GM19240 (cell line): ENCODE measurements around the gene RTN3.
"Not testable (repeated sequence)": the region's sequence is repeated elsewhere in the genome, so short reads cannot be mapped to it uniquely, and the experiment has no call there.

Experiments used
- DNase-seq: peaks from one replicate; pipeline ENCODE4 v3.0.0; 2011; ENCODE audit warnings: low spot score; ENCODE audit not compliant: insufficient read length

Gene RTN3

GRCh38 chr11:63680834-63681320 lies 423 bp upstream of the RTN3 start:
- no peak for DNase-seq

DNA sequence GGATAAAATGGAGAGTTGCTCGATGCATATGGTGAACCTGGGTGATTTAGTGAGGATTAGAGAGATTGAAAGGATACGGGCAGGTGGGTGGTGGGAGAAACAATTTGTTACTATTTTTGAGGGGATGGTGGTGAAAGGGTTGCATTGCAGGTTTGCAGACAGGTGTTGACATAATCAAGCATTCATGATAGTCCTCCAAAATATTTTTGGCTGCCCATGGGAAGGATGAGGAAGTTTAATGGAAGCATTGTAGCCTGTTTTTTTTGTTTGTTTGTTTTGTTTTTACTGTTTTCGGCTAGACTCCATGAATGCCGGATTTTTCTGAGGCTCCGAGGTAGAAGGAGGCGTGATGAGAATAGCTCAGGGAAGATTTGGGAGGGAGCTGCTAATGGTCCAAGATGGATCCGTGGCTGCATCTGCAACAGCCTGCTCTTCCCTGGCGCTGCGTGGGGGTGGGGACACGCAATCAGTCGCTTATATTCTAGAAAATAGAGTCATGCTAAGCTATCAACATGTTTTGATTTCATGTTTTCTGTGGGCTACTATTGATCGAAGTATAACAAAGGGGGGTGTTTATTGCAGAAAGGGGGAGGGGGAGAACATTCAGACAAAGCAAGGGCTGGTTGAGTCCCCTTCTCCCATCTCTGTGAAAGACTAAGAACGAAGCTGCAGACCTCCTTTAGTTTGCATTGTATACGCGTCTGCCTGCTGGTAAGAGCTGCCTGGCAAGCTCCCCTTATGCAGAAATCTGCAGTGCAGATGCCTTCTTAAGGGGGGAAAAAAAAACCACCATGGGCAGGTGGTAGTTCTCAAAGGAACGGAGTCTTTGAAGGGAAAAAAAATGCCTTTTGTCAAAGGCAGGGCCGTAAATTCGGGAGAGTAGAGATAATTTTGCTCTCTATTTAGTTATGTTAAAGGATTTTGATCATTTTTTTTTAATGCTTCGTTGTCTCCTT lies 1.0 kb downstream of the RTN3 start:
- DNase-seq = no peak

DNA sequence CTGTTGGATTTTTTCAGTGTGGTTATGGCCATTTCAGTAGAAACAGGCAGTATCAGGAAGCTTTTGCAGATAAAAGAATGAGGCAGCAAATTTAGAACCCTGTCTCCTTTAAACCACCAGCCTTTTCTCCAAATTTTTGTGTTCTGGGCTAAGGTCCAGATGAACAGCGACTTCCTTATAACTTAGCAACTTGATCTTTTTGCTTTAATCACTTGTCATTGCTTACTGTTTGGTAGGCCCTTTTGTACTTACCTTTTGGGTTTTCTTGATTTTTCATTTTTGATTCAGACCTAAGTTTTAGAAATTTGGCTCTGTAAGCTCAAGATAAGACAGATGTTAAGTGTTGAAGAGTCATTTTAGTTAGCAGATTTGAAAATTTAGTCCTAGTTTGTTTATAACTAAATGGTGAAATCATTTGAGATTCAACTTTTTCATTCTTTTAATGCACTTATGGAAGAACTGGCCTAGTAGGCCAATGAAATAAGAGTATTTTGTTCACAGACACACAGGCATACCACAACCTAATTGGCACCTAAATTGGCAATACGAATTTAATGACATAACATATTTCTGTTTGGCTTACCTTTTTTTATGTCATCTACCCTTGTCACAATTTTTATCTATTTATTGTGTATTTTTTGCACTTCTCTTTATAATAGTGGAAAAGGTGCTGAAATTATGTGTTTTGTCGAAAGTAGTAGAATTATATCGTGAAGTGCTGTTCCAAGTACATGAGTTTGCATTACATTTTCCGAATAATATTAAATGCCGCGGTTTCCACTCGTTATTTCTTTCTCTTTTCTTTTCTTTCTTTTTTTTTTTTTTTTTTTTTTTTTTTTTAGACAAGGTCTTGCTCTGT lies 2.1 kb downstream of the RTN3 start:
- DNase-seq = no peak

GRCh38 chr11:63685158-63685721 lies 3.9 kb downstream of the RTN3 start:
- DNase-seq = not testable (repeated sequence)

DNA sequence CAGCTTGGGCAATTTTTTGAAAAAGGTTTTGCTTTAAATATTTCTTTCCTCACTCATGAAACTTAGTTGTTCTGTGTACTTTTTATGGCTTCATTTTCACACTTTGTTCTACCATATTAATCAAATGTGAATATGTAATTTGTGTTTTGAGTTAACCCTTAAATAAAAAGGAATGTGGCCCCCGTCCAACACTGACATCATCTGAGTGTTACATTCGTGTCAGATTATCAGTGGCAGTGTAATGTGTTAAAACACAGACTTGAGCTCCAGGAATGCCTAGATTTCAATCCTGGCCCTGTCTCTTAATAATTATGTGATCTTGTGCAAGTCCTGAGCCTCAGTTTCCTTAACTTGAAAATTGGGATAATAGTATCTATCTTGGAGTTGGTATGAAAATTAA lies 5.6 kb downstream of the RTN3 start:
- DNase-seq = no peak

DNA sequence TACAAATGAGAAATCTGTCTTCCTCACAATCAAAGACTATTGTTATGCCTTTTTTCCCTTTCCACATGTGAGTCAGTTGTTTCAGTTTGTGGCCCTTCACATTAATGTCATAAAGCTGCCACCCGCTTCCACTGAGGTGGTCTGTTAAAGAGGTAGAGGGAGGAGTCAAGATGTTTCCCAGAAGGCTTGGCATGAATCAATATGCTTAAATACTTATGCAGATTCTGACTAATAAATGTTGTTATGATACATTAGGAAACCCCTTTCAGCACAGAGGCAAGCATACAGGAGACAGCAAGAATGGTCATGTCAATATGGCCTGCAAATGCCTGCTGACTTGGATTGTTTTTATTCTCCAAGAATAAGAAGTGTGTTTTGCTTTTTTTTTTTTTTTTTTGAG lies 6.5 kb downstream of the RTN3 start:
- no peak for DNase-seq

- no peak for DNase-seq
These were observed 13.3 kb downstream of the RTN3 start for GRCh38 chr11:63694596-63694995.

DNA sequence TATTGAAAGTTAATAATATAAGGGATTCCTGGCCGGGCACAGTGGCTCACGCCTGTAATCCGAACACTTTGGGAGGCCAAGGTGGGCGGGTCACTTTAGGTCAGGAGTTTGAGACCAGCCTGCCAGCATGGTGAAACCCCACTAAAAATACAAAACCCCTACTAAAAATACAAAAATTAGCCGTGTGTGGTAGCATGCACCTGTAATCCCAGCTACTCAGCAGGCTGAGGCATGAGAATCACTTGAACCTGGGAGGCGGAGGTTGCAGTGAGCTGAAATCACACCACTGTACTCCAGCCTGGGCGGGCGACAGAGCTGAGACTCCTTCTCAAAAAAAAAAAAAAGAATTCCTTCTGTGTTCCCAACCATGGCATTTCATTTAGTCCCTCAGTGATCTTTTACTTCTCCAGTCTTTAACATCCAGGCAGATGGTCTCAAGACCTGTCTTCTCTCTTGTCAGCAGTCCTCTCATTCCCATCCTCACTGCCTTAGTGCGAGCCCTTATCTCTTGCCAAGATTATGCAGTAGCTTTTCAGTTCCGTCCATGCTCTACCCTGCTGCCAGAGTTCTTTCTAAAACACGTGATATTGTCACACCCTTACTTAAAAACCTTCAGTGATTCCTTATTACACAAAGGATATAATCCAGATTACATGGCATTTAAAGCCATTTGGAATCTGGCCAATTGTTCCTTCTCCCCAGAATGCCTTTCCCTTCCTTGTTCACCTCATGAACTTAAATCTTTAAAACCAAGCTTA lies 17.9 kb downstream of the RTN3 start:
- no peak for DNase-seq

- no peak for DNase-seq
These were observed 18.6 kb downstream of the RTN3 start for GRCh38 chr11:63699896-63700295.

- no peak for DNase-seq
These were observed 24.2 kb downstream of the RTN3 start for GRCh38 chr11:63705526-63705925.

- no peak for DNase-seq
These were observed 27.5 kb downstream of the RTN3 start for GRCh38 chr11:63708764-63709163.

DNA sequence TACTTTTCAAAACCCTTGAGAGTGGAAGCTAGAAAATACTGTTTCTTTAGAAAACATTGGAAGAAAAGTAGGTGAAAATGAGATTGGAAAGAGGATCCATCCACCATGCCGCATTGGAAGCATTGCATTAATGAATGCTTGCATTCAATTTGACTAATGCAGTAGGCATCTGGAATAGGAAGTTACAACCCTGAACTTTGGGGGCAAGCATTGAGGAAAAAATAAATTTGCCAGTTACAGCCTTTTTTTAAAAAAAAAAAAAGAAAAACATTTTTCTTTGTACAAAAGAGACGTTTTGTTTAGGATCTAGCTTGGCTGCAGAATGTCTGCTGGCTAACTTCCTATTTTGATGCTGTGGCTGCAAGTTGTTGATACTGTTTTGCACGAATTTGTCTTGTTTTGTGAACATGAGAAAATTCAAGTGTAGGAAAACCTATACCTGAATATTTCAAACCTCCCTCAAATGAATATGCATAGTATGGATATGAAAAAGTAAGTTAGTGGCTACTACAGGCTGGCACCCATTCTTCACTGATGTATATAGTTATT lies 28.1 kb downstream of the RTN3 start:
- DNase-seq = no peak

DNA sequence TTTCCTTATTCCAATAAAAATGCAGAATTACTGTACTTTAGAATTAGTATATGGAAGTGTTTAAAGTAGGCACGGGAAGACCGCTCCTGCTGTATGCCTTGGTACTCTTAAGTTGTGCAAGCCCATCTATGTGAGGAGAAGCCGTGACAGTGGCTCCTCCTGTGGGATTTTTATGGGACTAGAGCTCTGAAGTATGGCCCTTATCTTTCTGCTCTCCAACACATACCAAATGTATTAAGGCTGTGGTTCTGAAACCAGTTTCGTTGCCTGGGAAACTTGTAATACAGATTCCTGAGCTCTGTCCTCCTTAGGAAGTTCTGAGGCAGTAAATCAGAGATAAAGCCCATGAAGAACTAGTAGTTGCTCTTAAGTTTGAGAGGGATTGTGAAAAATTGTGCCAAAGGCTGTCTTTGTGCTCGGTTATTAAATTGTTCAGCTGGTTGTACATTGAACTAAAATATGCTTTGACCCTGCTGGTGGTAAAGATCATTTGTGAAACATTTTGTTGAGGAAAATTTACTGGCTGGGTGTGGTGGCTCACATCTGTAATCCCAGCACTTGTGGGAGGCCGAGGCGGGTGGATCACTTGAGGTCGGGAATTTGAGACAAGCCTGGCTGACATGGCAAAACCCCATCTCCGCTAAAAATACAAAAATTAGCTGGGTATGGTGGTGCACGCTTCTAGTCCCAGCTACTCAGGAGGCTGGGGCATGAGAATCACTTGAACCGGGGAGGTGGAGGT lies 29.3 kb downstream of the RTN3 start:
- DNase-seq = no peak

DNA sequence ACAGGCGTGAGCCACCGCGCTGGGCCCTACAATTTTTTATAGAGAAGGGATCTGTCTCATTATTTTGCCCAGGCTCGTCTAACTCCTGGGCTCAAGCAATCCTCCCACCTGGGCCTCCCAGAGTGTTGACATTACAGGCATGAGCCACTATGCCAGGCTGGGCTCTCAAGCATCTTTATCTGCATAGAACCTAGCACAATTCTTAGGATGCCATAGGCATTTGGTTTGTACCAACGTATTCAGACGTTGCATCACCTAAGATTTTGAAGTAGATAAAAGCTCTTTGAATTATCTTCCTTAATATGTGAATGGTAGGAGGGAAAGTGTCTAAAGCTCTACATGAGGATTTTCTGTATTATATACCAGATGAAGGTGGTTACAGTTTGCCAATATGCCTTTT lies 30.5 kb downstream of the RTN3 start:
- no peak for DNase-seq

DNA sequence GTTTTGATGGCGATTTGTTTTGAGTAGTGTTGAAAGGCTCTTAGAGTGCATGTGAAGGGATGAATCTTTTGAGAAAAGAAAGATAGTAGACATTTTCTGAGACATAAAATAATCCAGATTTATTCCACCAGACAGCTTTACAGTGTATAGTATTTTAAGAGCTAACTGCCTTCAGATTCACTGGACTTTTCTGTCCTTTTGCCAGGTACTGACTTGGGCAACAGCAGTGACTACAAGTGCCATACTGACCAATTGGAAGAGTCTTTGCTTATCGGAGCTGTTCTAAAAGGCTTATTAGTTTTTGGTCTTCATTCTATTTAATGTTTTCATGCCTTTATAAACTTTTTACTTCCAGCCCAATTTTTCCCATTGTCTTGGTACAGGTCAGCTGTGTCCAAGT lies 32.5 kb downstream of the RTN3 start:
- DNase-seq = no peak

DNA sequence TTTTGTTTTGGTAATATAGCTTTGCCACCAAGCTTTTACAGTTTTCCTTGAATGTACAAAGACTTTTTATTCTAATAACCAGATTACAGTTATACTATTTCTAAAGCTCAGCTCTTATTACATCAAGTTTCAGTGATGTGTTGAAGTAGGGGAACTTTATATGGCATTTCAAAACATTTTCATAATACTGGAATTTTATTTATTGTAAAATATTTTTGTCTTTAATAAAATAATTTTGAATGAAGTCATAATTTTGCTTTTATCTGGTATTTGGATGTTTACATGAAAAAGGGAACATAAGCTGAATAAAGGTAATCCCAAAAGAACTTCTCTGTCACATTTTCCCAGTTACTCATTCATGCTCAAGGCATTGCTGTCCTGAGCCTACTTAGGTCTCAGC lies 34.7 kb downstream of the RTN3 start:
- no peak for DNase-seq

- no peak for DNase-seq
These were observed 37.7 kb downstream of the RTN3 start for GRCh38 chr11:63719001-63719400.

GRCh38 chr11:63719987-63720386 lies 38.7 kb downstream of the RTN3 start:
- DNase-seq = no peak

DNA sequence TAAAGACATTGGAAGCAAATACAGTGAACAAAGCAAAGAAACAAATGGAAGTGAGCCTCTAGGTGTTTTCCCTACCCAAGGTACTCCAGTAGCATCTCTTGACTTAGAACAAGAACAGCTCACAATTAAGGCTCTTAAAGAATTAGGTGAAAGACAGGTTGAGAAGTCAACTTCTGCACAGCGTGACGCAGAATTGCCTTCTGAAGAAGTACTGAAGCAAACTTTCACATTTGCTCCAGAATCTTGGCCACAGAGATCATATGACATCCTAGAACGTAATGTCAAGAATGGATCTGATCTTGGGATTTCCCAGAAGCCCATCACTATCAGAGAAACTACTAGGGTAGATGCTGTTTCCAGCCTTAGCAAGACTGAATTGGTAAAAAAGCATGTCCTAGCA lies 39.3 kb downstream of the RTN3 start:
- DNase-seq = no peak

GRCh38 chr11:63729326-63729725 lies 48.0 kb downstream of the RTN3 start:
- no peak for DNase-seq
